GM21529 (cell line): Measurements from ENCODE around the gene COG2.
"Not testable (repeated sequence)": the region's sequence is repeated elsewhere in the genome, so short reads cannot be mapped to it uniquely, and the experiment has no call there.

Source experiments
- ATAC-seq: cut with Tn5 transposase; IDR thresholded peaks from one replicate; pipeline ENCODE4 v1.9.1; 2021; ENCODE audit not compliant: unreplicated experiment

Gene COG2, protein sequence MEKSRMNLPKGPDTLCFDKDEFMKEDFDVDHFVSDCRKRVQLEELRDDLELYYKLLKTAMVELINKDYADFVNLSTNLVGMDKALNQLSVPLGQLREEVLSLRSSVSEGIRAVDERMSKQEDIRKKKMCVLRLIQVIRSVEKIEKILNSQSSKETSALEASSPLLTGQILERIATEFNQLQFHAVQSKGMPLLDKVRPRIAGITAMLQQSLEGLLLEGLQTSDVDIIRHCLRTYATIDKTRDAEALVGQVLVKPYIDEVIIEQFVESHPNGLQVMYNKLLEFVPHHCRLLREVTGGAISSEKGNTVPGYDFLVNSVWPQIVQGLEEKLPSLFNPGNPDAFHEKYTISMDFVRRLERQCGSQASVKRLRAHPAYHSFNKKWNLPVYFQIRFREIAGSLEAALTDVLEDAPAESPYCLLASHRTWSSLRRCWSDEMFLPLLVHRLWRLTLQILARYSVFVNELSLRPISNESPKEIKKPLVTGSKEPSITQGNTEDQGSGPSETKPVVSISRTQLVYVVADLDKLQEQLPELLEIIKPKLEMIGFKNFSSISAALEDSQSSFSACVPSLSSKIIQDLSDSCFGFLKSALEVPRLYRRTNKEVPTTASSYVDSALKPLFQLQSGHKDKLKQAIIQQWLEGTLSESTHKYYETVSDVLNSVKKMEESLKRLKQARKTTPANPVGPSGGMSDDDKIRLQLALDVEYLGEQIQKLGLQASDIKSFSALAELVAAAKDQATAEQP

DNA sequence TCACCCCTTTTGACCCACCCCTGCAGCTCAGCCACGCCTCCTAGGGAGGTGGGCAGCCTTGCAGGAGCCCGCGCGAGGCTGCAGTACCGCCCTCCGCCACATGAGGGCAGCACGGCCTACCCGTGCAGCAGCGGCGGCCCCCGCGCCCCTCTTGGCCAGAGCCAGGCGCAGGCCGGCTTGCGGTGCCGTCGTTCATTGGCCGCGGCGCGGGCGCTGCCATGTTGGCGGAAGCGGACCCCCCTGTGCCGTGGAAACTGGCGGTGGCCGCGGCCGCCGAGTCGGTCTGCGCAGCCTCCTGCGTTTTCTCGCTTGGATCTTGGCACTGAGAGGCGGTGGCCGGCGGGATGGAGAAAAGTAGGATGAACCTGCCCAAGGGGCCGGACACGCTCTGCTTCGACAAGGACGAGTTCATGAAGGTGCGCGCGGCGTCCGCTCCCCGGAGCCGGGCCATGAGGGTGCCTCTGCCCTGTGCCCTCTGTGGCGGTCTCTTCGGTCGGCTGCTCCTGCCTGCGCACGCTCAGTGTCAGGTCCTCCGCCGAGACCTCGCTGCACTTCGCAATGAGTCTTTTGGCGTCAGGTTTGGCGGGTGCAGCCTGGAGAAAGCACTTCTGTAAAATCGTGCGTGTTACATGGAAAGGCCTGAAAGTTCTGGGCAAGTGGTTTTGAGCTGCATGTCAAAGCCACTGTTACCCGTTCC is at the start of gene COG2:
Gene COG2 (plus strand): TSS at position 219 of the 697 bp plus-strand sequence. CDS start 126 bp downstream, at position 345.
- peak; percentile 96 for ATAC-seq

DNA sequence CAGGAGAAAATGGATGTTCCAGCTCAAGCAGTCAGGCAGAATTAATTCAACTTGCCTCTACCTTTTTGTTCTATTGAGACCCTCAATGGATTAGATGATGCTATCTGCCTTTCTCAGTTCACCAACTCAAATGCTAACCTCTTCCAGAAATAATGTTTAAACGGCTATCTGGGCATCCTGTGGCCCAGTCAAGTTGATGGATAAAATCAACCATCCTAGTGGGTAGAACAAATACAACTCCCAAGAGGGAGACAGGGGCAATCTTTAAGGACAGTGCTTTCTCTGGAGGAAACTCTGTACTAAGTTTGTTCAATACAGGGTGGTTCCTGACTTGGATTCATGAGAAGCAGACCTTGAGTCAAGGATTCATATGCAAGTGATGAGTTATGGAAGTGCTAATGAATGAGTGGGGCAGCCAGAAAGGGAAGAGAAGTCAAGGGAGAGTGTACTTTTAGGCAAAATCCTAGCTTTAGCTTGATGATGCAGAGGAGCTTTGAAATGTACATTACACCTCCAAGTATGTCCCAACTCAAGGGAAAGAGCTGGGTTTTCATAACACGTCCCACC is 49.4 kb upstream of the COG2 start:
- ATAC-seq, result no peak

DNA sequence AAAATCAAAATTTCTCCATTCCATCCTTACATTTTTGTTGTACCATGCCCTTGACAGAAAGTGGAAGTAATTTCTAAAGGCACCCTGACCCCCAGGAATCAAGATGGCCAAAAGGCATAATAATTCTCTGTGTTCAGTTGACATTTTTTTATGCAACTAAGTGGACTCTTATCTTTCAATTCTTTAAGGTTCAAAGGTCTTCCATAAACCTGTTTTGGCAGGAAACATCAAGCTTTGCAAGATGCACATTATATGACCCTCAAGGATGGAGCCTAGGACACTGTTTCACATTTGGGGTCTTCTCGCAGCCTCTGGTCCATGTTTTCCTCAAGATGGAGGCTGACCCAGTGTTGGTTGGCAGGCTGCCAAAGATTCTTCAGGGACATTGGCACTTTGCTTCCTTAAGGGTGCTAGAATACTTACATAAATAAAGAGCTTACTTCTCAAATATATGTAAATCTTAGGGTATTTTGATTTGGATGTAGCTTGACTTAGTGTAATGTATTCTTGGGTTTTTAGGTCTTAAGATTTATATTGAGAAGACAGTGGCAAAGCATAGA is 48.0 kb upstream of the COG2 start:
- ATAC-seq, result no peak

DNA sequence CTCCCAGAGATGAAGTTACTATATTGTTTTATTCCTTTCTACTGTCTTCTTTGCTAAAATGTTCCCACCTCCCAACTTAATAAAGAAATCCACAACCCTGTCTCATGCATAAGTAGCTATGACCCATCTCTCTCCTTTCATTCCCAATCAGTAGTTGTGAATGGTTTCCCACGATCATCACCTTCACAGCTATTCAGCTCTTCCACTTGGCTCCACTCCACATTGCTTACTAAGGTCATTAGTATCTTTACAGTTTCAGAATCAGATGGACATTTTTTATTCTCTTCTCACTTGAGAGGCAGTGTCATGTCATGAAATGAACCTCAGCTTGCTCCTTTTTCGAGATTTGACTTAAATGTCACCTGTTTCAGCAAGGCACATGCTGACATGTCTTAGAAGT is 47.1 kb upstream of the COG2 start:
- no peak for ATAC-seq

DNA sequence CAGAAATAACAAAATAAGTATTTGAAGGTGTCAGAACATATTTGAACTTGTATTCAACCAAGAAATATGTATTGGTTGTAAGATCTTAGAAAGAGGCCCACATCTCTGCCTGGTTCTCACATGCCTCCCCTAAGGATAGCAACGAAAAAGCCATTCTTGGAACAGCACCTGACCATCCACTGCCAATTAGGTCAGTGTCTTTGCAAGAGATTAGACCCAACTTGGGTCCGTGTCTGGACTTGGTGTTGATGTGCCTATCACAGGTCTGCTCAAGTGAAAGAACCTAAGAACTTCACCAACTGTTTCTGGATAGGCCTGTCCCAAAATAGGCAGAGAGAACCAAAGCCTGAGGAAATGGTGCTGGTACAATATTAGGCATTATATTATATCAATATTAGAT is 46.0 kb upstream of the COG2 start:
- no peak for ATAC-seq

DNA sequence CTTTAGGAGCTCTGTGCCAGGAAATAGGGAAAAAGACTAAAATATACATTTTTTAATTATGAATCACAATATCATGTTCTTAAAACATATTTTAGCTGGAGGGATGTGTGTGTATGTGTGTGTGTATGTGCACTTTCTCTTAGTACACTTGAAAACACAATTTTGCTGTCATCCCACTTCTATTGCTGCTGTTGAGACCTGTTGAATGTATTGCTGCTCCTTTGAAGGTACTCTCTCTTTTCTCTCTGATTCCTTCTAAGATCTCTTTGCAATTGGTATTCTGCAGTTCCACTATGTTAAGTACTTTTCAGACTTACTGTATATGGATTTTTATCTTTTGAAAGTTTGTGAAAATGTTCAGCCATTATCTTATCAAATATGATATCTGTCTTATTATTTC is 43.5 kb upstream of the COG2 start:
- no peak for ATAC-seq

DNA sequence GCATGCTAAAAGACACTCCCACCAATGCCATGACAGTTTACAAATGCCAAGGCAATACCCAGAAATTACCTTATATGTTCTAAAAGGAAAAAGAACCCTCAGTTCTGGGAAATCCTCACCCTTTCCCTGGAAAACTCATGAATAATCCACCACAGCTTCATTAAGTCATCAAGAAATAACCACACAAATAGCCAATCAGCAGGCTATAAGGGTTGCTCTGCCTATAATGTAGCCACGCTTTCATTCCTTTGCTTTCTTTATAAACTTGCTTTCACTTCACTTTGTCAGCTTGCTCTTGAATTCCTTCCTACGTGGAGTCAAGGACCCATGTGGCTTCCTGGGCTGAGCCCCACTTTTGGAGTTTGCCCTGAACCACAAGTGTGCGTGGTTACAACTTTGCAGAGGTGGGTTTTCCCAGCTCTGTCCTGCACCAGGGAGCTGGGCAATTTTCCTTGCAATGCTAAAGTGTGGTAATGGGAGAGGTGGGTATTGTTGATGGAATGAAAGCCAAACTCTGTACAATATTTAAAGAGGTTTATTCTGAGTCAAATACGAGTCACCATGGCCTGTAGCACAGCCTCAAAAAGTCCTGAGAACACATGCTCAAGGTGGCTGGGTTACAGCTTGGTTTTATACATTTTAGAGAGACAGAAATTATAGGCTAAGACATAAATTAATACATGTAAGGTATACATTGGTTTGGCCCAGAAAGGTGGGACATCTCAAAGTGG is 42.2 kb upstream of the COG2 start:
- no peak for ATAC-seq

DNA sequence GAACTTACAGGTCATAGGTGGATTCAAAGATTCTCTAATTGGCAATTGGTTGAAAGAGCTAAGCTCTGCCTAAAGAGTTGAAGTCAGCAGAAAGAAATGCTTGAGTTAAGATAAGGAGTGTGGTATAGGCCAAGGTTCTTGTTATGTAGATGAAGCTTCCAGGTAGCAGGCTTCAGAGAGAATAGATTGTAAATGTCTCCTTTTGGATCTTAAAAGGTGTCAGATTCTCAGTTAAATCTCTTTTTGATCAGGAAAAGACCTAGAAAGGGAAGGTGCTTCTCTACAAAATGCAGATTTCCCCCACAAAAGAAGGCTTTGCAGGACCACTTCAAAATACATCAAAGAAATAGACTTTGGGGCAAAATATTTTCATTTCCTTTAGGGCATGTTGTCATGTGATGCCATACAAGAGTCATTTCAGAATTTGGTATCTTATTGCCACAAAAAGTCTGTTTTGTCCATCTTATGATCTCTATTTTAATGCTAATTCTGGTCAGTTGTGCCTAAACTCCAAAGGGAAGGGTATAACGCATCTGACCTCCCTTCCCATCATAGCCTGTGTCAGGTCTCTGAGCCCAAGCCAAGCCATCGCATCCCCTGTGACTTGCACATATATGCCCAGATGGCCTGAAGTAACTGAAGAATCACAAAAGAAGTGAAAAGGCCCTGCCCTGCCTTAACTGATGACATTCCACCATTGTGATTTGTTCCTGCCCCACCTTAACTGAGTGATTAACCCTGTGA is 41.5 kb upstream of the COG2 start:
- ATAC-seq, result not testable (repeated sequence)

DNA sequence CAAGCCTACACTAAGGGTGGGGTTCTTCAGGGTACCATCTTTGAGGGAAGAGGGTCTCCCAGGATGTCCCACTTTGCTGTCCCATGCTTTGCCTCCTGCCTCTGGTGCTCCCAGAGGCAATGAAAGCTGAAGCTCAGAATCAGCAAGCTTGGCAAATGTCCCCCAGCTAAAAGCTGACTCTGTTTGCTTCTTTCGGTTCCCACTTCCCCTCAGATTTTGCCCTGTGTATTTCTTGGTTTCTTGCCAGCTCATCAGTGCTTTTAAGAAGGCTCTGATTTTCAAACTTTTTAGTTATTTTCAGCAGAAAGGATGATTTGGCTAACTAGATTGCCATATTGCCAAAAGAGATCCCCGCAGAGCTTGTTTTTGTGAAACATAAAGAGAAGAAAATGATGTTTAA is 33.1 kb upstream of the COG2 start:
- ATAC-seq, result no peak

DNA sequence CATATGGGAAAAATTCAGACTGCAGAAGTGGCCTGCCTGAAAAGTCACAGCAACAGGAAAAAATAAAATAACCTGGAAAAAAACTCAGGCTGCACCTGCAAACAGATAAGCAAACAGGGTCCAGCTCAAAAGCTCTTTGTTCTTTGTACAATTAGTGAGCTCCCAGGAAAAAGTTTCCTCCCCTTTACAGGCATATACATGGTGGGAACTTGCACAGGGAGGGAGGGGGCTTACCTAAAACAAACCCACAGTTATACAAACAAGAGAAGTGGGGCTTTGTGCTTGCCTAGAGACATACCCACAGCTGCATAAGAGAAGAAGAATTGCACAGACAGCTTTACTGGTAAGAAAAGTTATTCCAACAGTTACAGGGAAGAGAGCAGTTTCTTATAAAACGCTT is 31.7 kb upstream of the COG2 start:
- no peak for ATAC-seq

DNA sequence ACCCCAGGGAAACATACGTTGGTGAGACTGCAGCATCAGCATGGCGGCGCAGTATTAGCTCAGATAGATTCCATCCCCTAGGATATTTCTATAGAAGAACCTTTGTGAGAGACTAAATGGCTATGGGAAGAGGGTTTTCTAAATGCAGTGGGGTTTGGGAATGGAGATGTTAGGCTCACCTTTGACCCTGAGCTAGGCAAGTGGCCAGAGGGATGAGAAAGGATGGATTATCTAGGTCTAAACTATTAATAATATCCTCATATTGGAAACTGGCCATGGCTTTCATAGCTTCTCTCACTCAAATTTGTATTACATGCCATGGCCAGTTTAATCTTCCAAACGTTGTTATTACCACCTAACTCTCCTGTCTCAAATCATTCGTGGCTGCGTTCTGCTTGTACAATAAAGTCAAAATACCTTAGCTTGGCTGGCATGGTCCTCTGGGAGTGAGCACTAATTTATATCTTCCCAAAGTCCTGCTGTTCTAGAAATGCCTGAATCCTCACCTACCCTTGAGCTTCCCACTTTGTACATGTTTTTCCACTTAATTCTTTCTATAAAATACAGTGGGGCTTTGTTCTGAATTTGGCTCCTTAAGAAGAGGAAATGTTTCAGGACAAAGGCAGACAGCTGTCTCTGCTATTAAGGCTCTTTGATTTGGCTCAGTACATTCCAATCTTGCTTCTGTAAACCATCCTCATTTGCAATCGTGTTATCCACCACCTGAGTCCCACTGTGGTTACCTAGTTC is 31.0 kb upstream of the COG2 start:
- ATAC-seq, result no peak

DNA sequence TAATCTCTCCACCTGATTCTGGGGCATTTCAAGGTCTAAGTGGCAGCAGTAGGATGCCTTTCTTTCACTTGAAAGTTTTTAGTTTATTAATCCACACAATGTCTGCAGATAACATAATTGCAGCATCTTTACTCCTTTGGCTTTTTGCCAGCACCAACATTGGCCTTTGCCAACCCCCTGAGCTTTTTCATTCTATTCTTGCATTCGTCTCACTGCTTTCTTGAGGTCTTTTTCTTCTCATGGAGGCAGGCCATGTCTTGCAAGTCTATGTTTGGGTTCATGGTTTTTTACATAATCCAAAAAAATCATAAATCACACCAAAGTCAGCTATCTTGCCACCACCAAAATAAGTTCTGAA is 30.4 kb upstream of the COG2 start:
- ATAC-seq, result no peak

DNA sequence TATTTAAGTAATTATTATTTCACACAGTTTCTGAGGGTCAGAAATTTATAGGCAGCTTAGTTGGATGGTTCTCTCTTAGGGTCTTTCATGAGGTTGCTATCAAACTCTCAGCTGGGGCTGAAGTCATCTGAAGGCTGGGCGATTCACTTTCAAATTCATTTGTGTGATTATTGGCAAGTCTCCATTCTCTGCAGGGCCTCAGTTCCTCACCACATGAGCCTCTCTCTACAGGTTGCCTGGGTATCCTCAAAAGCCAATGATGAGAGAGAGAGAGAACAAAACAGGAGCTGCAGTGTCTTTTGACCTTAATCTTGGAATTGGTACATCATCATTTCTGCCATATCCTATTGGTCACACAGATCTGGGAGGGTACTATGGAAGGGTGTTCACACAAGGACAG is 29.6 kb upstream of the COG2 start:
- ATAC-seq, result no peak

DNA sequence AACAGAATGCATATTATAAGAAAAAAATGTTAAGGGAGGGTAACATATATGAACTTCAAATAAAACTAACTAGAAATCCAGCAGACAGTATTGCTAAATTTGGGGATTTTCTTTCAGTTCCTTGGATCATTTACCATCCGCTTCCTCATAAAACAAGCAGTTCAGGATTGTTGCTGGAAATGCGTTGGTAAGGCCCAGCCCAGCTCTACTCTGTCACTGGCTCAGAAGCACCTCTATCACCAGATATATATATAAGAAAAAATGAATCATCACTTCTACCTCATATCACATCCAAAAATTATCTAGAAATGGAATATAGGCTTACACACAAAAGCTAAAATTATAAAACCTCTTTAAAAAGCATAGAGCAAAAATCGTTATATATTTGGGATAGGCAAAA is 28.2 kb upstream of the COG2 start:
- ATAC-seq, result no peak

DNA sequence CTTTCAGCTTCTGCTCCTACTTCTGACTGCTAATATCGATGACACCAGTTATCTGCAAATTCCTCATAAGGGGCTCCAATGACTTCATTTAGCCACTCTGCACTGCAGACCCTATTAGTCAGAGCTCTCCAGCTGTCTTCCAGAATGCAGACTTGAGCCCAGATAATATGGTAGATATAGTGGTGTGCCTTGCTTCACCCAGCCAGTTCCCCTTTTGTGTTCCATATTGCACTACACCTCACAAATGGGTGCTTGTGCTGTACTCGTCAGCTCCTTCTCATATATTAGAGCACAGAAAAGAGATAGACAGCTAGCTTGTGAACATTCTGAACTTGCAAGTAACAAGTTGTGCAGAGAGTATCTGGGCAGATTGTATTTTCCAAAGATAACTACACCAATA is 23.7 kb upstream of the COG2 start:
- ATAC-seq, result no peak

DNA sequence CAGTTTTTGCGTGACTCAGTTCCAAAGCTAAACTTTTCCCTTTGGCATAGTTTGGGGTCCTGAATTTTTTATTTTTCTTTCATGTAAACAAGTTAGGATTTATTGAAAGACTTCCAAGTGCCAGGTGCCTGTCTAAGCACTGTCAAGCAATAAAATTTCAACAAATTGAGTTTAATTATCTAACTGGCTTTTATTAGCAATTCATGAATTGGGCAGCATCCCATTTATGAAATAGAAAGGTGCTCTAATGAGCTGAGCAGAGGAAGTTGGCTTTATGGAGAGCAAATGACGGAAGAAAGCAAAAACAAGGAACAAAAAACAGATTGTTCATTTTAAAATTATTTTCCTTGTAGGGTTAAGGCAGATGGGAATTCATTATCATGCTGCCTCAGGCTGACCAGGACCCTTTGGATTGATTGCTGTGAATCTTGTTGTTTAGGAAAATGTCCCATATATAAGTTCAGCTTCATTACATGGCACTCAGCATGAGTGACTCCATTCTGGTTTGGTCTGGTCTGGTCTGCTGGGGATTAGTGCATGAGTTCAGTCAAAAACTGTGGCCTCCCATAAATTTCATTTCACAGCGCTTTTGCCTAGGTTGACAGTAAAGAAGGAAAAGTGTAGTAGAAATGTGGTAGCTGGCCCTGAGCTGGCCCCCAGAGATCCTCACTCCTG is 21.5 kb upstream of the COG2 start:
- no peak for ATAC-seq

DNA sequence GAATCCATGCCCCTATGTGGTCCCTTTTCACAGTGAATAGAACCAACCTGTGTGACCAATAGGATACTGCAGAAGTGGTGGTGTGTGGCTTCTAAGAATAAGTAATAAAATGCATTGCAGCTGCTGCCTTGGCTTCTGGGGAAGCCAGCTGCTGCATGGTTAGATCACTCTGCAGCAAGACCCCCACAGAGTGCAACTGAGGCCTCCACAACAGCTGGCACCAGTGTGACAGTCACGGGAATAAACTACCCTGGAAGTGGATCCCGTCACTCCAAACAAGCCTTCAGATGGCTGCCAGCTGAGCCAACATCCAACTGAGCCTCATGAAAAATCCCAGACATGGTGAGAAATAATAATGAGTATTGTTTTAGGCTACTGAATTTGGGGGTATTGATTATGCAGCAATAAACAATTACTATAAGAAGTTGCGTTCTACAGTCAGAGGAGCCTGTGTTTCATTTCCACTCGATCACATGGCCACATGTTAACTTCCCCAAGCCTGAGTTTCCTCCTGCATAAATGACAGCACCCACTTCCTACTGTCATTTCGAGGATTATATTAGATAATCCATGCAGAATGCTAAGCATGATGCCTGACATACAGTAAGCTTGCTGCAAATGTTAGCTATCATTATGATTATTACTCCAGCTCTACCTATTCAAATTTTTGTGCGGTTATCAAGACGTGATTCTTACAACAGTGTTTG is 20.8 kb upstream of the COG2 start:
- ATAC-seq, result no peak

DNA sequence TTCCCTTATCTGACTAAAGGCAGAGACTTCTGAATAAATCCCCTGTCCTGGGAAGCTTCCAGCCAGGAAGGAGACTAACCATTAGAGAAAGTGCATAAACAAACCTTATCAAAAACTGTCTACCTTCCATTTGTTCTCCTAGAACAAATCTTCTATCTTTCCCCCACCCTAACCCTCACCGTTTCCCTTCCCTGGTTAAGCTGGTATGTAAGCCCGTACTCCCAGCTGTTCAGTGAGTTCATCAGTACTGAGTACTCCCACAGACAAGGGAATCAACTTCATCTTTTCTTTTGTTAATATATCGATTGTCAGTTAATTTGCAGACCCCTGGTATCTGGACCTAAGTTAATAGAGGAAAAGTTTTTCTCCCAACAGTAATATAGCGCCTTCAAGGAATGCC is 20.1 kb upstream of the COG2 start:
- no peak for ATAC-seq
